Fibroblast of skin of right biceps (primary cell): ENCODE results near the gene RPS18.
A peak's percentile ranks its signal among the peaks of the same experiment; 100 is the strongest.

Experiments used
- DNase-seq: peaks from one replicate; pipeline ENCODE4 v3.0.0-alpha.2; 2013

RPS18 gene

DNA sequence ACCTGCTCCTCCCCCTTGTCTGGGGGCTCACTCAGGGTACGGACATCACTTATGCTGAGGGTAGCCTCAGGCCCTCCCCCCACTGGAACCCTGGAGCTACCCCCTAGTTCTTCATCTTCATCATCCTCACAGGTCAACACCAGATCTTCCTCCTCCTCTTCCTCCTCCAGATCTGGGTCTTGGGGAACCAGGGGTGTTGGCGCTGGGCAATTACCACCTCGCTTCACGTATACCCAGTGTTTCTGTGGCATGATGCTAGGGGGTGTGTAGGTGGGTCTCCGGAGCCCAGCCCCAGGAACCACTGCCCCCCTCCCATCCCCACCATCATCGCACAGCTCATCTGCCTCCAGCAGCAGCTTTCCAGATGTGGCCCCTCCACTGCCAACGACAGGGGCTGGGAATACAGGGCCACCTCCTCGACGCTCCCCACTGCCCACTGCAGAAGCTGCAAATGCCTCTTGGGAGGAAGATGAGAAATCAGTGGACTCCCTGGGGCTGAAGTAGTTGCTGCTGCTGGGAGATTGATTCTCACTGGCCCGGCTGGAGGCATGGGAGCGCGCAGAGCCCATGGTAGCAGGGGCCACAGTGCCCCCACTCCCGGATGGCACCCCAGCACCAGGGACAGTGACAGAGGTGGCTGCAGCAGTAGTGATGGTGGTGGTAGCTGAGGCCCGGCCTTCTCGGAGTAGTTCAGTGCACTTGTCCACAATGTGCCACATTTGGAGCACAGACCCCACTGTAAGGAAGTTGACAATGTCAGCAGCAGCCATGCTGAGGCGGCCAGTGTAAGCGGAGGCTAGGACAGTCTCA lies 44.1 kb downstream of the RPS18 start:
- no peak for DNase-seq

DNA sequence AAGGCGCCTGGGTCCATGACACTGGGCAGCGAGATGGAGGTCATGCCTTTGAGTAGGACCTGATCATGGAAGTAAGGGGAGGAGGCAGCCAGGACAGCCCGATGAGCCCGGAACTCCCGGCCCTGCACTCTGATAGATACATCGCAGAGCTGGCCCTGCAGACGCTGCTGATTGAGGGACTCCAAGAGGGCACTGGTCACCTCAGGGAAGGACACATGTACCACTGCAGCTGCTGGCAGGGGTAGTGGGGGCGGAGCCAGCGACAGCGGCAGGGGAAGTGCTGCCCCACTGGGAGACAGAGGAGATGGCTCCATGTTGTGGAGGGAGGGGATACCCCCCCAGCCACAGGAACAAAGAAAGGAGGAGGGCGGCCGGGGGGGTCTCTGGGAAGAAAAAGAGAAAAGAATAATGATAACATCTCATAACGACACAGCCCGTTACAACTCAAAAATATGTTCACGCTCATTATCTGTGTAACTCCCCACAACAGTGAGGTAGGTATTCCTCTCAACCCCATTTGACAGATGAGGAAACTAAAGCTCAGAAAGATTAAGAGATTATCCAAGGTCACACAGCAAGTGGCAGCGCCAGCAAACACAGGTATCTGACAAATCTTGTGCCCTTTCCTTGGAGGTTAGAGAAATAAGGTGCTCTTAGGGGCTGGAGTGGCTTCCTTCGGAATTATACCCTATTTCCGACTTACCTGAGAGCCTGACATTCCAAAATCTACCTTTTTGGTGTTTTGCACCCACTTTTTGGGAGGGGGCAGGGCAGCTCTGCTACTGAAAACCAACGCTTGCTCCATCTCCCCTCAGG lies 44.9 kb downstream of the RPS18 start:
- DNase-seq, result no peak

DNA sequence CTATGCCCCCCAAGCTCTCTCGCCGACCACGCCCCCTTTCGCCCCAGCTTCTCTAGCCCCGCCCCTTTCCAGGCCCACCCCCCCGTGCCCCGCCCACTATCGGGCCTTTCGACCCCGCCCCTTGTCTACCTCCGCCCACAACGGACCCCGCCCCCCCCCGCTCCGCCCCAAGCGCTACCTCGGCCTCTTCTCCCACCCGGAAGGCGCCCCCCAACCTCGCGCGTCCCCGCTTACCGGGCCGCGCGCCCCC lies 45.5 kb downstream of the RPS18 start:
- DNase-seq, result no peak

DNA sequence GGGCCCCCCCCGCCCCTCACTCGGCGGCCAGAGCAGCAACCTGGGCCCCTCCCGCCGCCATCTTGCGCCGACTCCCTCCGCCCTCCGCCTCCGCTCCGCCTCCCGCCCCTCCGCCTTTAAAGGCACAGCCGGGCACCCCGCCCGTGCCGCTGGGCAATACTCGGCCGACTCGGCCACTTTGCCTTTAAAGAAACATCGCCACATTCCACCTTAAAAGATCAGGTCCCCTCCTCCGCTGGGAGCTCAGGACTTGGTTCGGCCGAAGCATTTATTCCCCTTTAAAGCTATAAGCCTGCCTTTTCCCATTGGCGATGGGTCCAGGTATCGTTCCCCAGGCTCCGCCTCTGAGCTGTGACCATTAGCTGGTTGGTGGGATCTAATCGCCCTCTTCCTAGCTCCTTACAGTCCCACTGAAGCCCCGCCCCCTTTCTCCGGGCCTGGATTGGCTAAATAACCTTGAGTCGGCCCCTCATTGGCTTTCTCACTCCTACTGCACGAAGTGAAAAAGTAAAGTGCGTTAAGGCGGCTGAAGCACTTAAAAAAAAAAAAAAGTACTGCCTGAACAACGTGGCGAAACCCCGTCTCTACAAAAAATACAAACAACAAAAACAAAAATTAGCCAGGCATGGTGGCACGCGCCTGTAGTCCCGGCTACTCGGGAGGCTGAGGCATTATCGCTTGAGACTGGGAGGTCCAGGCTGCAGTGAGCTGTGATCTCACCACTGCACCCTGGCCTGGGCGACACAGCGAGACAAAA lies 46.0 kb downstream of the RPS18 start, which contains the start of gene ZBTB22:
TSS of gene ZBTB22 (minus strand) at position 76 of the 757 bp plus-strand sequence. CDS start 828 bp downstream, outside the sequence.
- DNase-seq, result peak; percentile 99

DNA sequence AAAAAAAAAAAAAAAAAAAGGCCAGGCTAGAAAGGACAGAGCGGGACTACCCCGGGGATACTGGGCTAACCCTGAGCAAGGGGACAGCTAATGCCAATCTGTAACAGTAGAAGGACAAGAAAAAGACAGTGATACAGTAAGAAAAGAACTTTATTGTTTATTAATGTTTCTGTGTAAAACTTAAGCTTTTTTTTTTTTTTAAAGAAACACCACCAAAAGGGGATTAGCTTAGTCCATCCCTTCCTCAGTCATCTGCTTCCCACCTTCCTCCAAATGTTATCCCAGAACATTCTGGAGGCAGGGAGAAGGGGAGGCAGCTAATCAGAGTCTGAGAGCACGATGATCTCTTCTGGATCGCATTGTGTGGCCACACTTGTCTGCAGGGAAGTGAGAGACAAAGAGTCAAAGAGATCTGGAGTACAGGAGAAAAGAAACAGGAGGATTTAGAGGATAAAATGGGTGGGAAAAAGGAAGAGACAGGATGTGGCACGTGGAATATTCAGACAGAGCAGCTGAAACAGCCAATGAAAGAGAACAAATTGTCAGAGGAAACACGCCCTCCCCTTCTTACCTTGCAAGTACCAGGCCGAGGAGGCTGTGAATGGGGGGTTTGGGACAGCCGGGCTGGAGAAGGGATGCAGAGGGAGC lies 46.7 kb downstream of the RPS18 start:
- DNase-seq, result no peak

DNA sequence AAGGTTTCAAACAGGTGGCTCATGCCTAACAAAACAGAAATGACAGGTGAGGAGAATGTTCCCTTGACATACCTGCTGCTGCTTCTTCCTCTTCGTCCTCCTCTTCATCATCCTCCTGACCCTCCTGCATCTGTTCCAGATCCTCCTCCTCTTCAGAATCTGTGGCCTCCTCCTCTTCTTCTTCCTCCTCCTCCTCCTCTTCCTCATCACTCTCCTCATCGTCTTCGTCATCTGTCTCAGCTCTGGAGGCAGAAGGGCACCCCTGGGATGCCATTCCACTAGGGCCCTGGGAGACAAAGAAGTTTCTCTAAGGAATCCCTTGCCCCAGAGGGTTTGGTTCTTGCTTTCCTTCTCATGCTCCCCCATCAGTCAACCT lies 48.1 kb downstream of the RPS18 start:
- no peak for DNase-seq

DNA sequence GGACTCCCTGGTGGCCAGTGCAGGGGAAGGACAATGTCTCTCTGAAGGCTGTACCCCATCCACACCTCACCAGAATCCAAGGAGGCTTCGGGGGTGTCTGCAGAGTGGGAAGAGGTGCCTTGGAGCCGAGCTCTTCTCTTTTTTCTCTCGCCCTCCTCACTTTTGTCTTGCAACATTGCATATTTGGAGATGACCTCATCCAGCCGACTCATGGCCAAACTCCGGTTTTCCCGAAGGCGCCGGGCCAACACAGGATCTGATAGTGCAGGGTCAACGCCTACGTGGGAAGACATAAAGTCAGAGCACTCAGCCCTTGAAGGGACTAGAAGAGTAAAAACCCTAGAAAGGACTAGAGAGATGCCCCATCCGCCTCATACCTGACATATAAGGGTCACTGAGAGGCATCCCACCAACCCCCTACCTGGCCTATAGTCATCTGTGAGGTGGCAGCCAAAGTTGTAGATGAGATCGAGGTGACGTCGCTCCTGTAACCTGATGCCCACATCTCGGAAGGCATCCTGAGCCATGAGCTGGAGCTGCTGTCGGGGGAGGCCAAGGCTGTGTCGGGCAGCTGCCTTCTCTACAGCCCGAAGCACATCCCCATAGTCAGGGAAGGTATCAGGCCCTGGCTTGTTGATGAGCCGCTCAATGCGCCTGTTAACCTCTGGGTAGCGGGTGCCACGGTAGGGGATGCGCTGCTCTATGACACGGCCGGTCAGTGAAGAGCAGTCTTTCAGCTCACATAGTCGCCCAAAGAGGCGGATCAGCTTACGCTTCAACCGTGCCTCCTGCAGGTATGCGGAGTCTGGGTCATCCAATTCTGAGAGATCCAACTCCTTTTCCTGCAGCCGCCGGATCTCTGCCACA lies 48.7 kb downstream of the RPS18 start:
- DNase-seq, result peak; percentile 84

DNA sequence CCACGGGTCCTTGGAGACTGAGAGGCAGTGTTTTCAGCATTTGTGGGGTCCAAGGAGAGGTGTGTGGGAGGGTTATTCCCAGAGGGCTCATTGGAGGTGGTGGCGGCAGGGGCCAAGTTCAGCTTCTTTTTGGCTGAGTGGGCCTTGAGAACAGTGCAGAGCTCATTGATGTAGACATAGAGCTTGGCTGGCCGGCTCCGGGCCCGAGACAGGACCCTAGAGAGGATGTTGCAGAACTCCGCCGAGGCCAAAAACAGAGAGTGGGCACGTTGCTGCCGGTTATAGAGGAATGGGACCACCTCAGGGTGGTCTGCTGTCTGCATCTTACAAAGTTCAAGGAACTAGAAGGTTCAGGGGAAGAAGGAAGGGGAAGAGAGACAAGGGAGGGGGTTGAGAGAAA lies 49.4 kb downstream of the RPS18 start:
- DNase-seq, result no peak

DNA sequence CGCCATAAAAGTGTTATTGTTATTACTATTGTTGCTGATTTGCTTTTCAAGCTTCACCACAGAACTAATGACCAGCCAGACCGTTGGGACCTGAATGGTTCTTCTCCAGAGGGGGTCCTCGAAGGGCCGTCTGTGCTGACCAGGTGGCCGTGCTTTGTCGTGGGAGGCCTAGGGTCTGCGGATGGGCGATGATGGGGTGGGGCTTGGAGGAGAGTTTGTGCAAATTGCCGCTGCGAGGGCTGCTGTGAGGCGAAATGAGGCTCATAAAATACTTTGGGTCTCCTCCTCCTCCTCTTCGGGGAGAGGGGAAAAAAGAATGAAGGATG lies 51.7 kb downstream of the RPS18 start:
- DNase-seq, result no peak

DNA sequence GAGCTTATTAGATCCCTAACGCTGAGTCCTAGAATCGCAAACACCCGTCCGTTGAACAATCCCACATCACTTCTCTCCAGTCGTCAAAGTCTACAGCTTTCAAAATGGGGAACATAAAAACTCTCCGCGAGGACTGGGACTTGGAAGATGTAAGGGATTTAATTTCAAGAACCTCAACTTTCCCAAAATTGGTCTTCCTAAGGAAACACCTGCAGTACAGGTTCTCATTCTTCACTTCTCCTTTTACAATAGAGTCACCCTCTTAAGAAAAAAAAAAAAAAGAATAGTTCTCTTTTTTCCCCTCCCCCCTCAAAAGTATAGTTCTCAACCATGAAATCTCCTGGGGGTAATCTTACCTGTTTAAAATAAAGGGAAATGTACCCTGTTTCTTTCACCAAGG lies 52.2 kb downstream of the RPS18 start:
- no peak for DNase-seq
